Neuronal stem cell (in vitro differentiated cells): ENCODE data around the gene NOL4L.

Experiments used
- DNase-seq: peaks from one replicate; pipeline ENCODE4 v3.0.0-alpha.2; 2013; ENCODE audit warnings: low spot score
- H2AFZ ChIP-seq: one replicate; pipeline ENCODE4 v1.6.1; 2013; ENCODE audit warnings: mild to moderate bottlenecking, low read length, inconsistent platforms
- H2AK5ac ChIP-seq: 2 replicates; pipeline ENCODE4 v1.6.1; 2013; ENCODE audit warnings: low read depth, mild to moderate bottlenecking, inconsistent platforms, low read length, moderate library complexity, mixed read lengths
- H2BK120ac ChIP-seq: 2 replicates; pipeline ENCODE4 v1.6.1; 2013; ENCODE audit warnings: low read depth, mild to moderate bottlenecking, inconsistent platforms, low read length, moderate library complexity, mixed read lengths
- H2BK12ac ChIP-seq: one replicate; pipeline ENCODE4 v1.6.1; 2013; ENCODE audit warnings: low read length, inconsistent platforms
- H2BK15ac ChIP-seq: 2 replicates; pipeline ENCODE4 v1.6.1; 2013; ENCODE audit warnings: mild to moderate bottlenecking, low read length, inconsistent platforms, mixed read lengths
- H2BK5ac ChIP-seq: one replicate; pipeline ENCODE4 v1.6.1; 2013; ENCODE audit warnings: inconsistent platforms, mild to moderate bottlenecking, low read length, moderate library complexity
- H3K14ac ChIP-seq: one replicate; pipeline ENCODE4 v1.6.1; 2013; ENCODE audit warnings: low read length, inconsistent platforms
- H3K18ac ChIP-seq: 2 replicates; pipeline ENCODE4 v1.6.1; 2013; ENCODE audit warnings: low read length, inconsistent platforms
- H3K23ac ChIP-seq: 2 replicates; pipeline ENCODE4 v1.6.1; 2013; ENCODE audit warnings: low read depth, mild to moderate bottlenecking, mixed read lengths, low read length, inconsistent platforms; ENCODE audit not compliant: poor library complexity
- H3K27ac ChIP-seq: replicated peaks from 3 replicates; pipeline ENCODE4 v1.5.1; 2013; ENCODE audit warnings: low read length, inconsistent platforms
- H3K27me3 ChIP-seq, 3 experiments: 2 replicates each; pipeline ENCODE4 v1.6.1; 2013; ENCODE audit warnings: low read length in 3 of 3, mild to moderate bottlenecking in 2 of 3, inconsistent platforms in 1 of 3, low read depth in 1 of 3, mixed read lengths in 1 of 3, moderate library complexity in 1 of 3; ENCODE audit not compliant: control insufficient read depth in 3 of 3, insufficient read depth in 3 of 3
- H3K36me3 ChIP-seq, 2 donors: replicated peaks in 1 of 2; 2 replicates each; pipeline ENCODE4 v1.6.1; 2013; ENCODE audit warnings: low read length in 2 of 2; ENCODE audit not compliant: control insufficient read depth in 2 of 2, insufficient read depth in 2 of 2
- H3K4ac ChIP-seq: 2 replicates; pipeline ENCODE4 v1.6.1; 2013; ENCODE audit warnings: inconsistent platforms, mild to moderate bottlenecking, low read length, moderate library complexity
- H3K4me1 ChIP-seq, 2 donors: 1 replicate in 1 of 2; 2 replicates in 1 of 2; pipeline ENCODE4 v1.6.1; 2013; ENCODE audit warnings: low read length in 2 of 2, low read depth in 1 of 2; ENCODE audit not compliant: control insufficient read depth in 2 of 2, insufficient read depth in 1 of 2
- H3K4me2 ChIP-seq: one replicate; pipeline ENCODE4 v1.6.1; 2013; ENCODE audit warnings: mild to moderate bottlenecking, low read length, inconsistent platforms; ENCODE audit not compliant: insufficient read depth, poor library complexity, severe bottlenecking
- H3K4me3 ChIP-seq, 2 donors: 2 replicates each; pipeline ENCODE4 v1.5.1; 2013; ENCODE audit warnings: low read length in 2 of 2, mild to moderate bottlenecking in 2 of 2, inconsistent platforms in 1 of 2, moderate library complexity in 1 of 2
- H3K79me1 ChIP-seq: one replicate; pipeline ENCODE4 v1.6.1; 2013; ENCODE audit warnings: low read depth, mild to moderate bottlenecking, inconsistent platforms, low read length, moderate library complexity
- H3K9ac ChIP-seq: one replicate; pipeline ENCODE4 v1.6.1; 2013; ENCODE audit warnings: mild to moderate bottlenecking, low read depth, low read length, inconsistent platforms; ENCODE audit not compliant: poor library complexity
- H3K9me3 ChIP-seq, 2 donors: replicated peaks in 1 of 2; 2 replicates each; pipeline versions ENCODE3 to v1.6.1; 2013; ENCODE audit warnings: low read length in 2 of 2, mild to moderate bottlenecking in 2 of 2, inconsistent platforms in 1 of 2, low read depth in 1 of 2, mixed read lengths in 1 of 2, moderate library complexity in 1 of 2; ENCODE audit not compliant: control insufficient read depth in 2 of 2, insufficient read depth in 1 of 2
- H4K8ac ChIP-seq: one replicate; pipeline ENCODE4 v1.6.1; 2013; ENCODE audit warnings: low read depth, mild to moderate bottlenecking, inconsistent platforms, low read length, moderate library complexity
- H4K91ac ChIP-seq: one replicate; pipeline ENCODE4 v1.6.1; 2013; ENCODE audit warnings: low read length, low read depth, mild to moderate bottlenecking, inconsistent platforms; ENCODE audit not compliant: poor library complexity
- WGBS, 2 donors: extraction: QIAGEN DNeasy Blood & Tissue Kit; methylation state at CpG; one replicate each; pipeline ENCODE4 v1.1.7; 2013; ENCODE audit warnings: missing lambda C conversion rate in 2 of 2, mixed read lengths in 1 of 2; ENCODE audit not compliant: insufficient read length in 2 of 2, insufficient replicate concordance in 1 of 2; ENCODE audit errors: extremely low coverage in 2 of 2; 5-methylcytosine and 5-hydroxymethylcytosine counted together

The NOL4L gene

DNA sequence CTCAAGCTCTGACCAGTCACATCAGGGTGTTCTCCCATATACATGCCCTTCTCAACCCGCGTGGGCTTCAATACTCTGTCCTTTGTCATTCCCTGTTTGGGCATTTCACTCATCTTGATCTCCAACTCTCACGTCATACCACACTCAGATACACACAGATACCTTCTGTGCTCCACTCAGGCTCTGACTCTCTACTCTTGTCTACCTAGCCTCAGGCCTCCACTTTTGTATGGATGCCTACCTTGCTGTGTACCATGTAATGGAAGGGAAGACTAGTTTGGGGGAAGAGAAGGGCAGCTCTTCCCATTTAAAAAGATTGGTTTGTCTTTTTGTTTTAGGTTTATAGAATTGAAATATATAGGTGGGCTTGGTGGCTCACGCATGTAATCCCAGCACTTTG lies 178.4 kb downstream of the NOL4L start:
- H3K14ac ChIP-seq = no peak overlapping the region
- no peaks in the 10 kb centered on the region for H3K9me3 ChIP-seq
- H4K91ac ChIP-seq = no peak overlapping the region
- no peak overlapping the region for H2BK120ac ChIP-seq
- no peak overlapping the region for H3K23ac ChIP-seq
- no peak overlapping the region for H4K8ac ChIP-seq
- no peaks in the 10 kb centered on the region for H3K27me3 ChIP-seq
- H3K36me3 ChIP-seq = peaks cover 1 to 60% of the 10 kb centered on the region in 2 donors
- no peak overlapping the region for H3K27ac ChIP-seq
- no peak overlapping the region for H2BK12ac ChIP-seq
- H2BK15ac ChIP-seq = no peak overlapping the region
- no peak overlapping the region for H2AK5ac ChIP-seq
- no peak overlapping the region for H3K9ac ChIP-seq
- H2BK5ac ChIP-seq = no peak overlapping the region
- H3K4ac ChIP-seq = no peak overlapping the region
- H3K4me3 ChIP-seq = no peak overlapping the region
- no peak overlapping the region for H2AFZ ChIP-seq
- no peak for DNase-seq
- no peak overlapping the region for H3K18ac ChIP-seq
- H3K4me2 ChIP-seq = no peak overlapping the region
- H3K4me1 ChIP-seq = no peaks in the 10 kb centered on the region
- WGBS, 2 donors = no CpG with 5 or more reads among the region's 4 CpGs
- H3K79me1 ChIP-seq = peaks cover 2% of the 10 kb centered on the region

DNA sequence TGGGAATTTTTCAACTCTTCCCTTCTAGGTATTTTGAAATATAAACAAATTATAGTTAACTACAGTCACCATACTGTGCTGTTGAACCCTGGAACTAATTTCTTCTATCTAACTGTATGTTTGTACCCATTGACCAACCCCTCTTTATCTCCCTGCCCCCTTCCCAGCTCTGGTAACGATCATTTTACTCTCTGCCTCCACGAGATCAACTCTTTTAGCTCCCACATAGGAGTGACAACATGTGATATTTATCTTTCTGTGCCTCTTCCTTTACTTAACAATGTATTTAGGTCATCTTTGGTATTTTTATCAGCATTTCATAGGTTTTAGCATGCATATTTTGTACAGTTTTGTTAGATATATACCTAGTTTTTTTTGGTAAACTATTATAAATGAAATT lies 181.1 kb downstream of the NOL4L start:
- Histone ChIP-seq H3K27me3 (no peaks in the 10 kb centered on the region), H2AK5ac (no peak overlapping the region), H3K4me2 (no peak overlapping the region), H3K9me3 (no peaks in the 10 kb centered on the region), H3K9ac (no peak overlapping the region), H3K23ac (no peak overlapping the region), H2BK12ac (no peak overlapping the region), H3K4me3 (no peak overlapping the region), H2BK15ac (no peak overlapping the region), H2BK5ac (no peak overlapping the region), H3K27ac (no peak overlapping the region), H4K91ac (no peak overlapping the region), H4K8ac (no peak overlapping the region), H2BK120ac (no peak overlapping the region), H3K18ac (no peak overlapping the region), H3K14ac (no peak overlapping the region), H3K4me1 (no peaks in the 10 kb centered on the region), H3K4ac (no peak overlapping the region), H2AFZ (no peak overlapping the region), H3K36me3 (peaks cover 1 to 58% of the 10 kb centered on the region in 2 donors), H3K79me1 (peaks cover 2% of the 10 kb centered on the region)
- no peak for DNase-seq
- no CpG with 5 or more reads among the region's 2 CpGs for WGBS, 2 donors

DNA sequence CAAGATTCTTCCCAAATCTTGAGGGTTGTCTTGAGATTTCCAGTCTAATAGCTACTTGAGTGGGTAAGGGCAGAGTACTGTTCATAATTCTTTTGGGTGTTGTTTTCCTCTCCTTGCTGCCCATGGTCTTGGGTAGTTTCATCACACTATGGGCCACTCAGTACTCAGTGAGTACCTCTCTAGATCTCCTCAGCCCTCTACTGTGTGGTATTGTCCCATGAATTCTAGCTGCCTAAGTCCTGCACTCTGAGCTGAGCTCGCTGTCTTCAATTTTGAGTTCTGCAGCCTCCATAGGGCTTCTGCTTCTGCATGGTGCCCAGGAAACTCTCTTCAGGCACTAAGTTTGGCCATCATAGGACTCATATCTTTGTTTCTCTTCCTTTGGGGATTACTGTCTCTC lies 184.7 kb downstream of the NOL4L start:
- no peak overlapping the region for H2AK5ac ChIP-seq
- H2AFZ ChIP-seq = no peak overlapping the region
- no peak overlapping the region for H3K4me2 ChIP-seq
- no peak overlapping the region for H4K8ac ChIP-seq
- H3K9me3 ChIP-seq = no peaks in the 10 kb centered on the region
- no peak overlapping the region for H3K23ac ChIP-seq
- no CpG with 5 or more reads among the region's 1 CpG for WGBS, 2 donors
- H3K4ac ChIP-seq = no peak overlapping the region
- H2BK5ac ChIP-seq = no peak overlapping the region
- H4K91ac ChIP-seq = no peak overlapping the region
- no peaks in the 10 kb centered on the region for H3K4me1 ChIP-seq
- H3K18ac ChIP-seq = no peak overlapping the region
- H3K4me3 ChIP-seq = no peak overlapping the region
- H3K36me3 ChIP-seq = peaks cover 1 to 47% of the 10 kb centered on the region in 2 donors
- H3K9ac ChIP-seq = no peak overlapping the region
- DNase-seq = no peak
- H3K14ac ChIP-seq = no peak overlapping the region
- no peak overlapping the region for H2BK15ac ChIP-seq
- peaks cover 2% of the 10 kb centered on the region for H3K79me1 ChIP-seq
- H3K27me3 ChIP-seq = no peaks in the 10 kb centered on the region
- no peak overlapping the region for H3K27ac ChIP-seq
- H2BK12ac ChIP-seq = no peak overlapping the region
- H2BK120ac ChIP-seq = no peak overlapping the region

DNA sequence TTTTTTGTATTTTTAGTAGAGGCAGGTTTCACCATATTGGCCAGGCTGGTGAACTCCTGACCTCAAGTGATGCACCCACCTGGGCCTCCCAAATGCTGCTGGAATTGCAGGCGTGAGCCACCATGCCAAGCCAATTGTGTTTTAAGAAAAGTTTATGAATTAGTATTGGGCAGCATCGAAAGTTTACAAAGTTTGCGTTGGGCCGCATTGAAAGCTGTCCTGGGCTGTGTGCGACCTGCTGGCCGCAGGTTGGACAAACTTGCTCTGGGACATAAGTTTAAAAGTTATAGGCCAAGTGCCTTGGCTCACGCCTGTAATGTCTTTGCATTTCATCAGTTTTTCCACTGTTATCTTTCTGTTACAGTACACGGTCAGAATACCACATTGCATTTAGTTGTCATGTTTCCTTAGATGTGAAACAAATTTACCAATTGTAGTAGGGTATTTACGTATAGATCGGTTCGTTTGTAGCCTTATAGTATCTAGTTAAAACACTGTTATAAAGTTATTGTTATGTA lies 187.5 kb downstream of the NOL4L start:
- Histone ChIP-seq H2BK12ac (no peak overlapping the region), H4K8ac (no peak overlapping the region), H3K4ac (no peak overlapping the region), H2BK15ac (no peak overlapping the region), H2BK5ac (no peak overlapping the region), H3K4me3 (no peak overlapping the region), H3K23ac (no peak overlapping the region), H3K4me1 (no peaks in the 10 kb centered on the region), H3K27ac (no peak overlapping the region), H3K36me3 (peaks cover 1 to 61% of the 10 kb centered on the region in 2 donors), H4K91ac (no peak overlapping the region), H3K27me3 (no peaks in the 10 kb centered on the region), H3K18ac (no peak overlapping the region), H3K14ac (no peak overlapping the region), H3K4me2 (no peak overlapping the region), H3K9ac (no peak overlapping the region), H2AFZ (no peak overlapping the region), H3K9me3 (peaks cover 0 to 7% of the 10 kb centered on the region in 2 donors), H3K79me1 (peaks cover 2% of the 10 kb centered on the region), H2AK5ac (no peak overlapping the region), H2BK120ac (no peak overlapping the region)
- no CpG with 5 or more reads among the region's 11 CpGs for whole genome bisulfite sequencing, 2 donors
- no peak for DNase-seq
